HS-5 (cell line): Measurements from ENCODE around the gene CCDC102B.

Source experiments
- DNase-seq: peaks from one replicate; pipeline ENCODE4 v3.0.0-alpha.2; 2012; ENCODE audit warnings: low read depth

Gene CCDC102B

DNA sequence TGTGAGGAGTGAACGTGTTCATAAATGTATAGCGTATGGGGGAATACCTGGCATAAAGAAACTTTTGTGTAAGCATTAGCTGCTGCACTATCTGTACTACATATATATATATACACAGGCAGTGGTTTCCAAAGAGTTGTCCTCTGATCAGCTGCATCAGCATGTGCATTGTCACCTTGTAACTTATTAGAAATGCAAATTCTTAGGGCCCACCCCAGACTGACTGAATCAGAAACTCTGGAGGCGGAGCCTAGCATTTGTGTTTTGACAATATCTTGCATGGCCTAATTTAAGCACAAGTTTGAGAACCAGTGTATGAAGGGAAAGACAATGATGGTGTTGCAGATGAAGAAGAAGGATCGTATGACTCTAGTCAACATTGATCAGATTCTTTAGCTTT lies 299.5 kb downstream of the CCDC102B start:
- no peak for DNase-seq

DNA sequence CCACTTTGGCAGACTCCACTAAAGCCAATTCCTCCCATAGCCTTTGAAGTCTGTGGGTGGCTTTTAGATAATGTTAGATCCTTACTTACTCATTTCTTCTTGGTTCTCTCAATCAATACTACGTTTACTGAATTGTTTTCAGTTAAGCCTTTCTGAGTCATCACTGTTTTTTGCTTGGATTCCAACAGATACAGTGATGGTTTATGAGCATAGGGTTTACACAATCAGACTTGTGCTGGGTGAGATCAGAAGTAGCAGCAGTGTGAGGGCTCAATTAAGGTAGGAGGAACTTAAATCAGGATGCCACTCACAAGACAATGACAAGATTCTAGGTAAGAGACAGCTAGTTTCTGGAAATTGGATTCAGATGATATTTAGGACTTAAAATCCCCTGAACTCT lies 305.1 kb downstream of the CCDC102B start:
- DNase-seq: peak; percentile 10
